Vagina (tissue), 2 donors: ENCODE measurements around the gene PPP3CA.

Experiments
- CTCF ChIP-seq, 3 experiments: fragments of 450-650 bp in 2 of 3; fragments of 200-600 bp in 1 of 3; sonication (generic) in 1 of 3; IDR thresholded peaks; one replicate each; pipeline ENCODE4 v1.5.1; 2017 to 2019; ENCODE audit warnings: antibody characterized with exemption in 3 of 3, mild to moderate bottlenecking in 2 of 3, moderate library complexity in 2 of 3
- POLR2A ChIP-seq, 2 donors: fragments of 450-650 bp; IDR thresholded peaks; one replicate each; pipeline ENCODE4 v1.6.1; 2017; ENCODE audit warnings: antibody characterized with exemption in 2 of 2, mild to moderate bottlenecking in 2 of 2, moderate library complexity in 2 of 2

DNA sequence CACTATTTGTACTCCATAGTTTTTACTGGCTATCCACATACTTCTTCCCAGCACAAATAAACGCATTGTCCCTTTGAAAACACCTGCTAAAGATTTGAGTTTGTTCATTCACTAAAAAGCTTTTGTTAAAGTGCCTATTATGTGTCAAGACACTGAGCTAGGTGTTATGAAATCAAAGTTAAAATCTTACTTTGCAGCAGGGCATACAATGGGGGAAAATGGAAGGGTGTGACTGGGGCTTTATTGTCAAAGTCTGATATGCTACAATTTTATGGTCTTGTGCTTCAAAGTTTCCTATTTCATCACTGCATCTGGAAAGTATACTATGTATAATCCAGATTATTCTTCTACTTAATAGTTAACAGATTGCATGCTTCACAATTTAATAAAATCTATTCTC, 128.4 kb downstream of the PPP3CA start:
- TF ChIP-seq POLR2A (IDR thresholded peaks at IDR 0.05) = no peak
- TF ChIP-seq CTCF (IDR thresholded peaks at IDR 0.05) = no peak
